ENCODE measurements around the gene RHNO1. TPM values are rescaled to one million over a fixed set of nuclear protein-coding genes. Genes with fewer than 3 reads are reported as not detected.

RHNO1 gene
- total and polyA plus RNA-seq, 2 of the 4 experiments (the other 2 are of a cell fraction) = 26.1 to 30.6 TPM

DNA sequence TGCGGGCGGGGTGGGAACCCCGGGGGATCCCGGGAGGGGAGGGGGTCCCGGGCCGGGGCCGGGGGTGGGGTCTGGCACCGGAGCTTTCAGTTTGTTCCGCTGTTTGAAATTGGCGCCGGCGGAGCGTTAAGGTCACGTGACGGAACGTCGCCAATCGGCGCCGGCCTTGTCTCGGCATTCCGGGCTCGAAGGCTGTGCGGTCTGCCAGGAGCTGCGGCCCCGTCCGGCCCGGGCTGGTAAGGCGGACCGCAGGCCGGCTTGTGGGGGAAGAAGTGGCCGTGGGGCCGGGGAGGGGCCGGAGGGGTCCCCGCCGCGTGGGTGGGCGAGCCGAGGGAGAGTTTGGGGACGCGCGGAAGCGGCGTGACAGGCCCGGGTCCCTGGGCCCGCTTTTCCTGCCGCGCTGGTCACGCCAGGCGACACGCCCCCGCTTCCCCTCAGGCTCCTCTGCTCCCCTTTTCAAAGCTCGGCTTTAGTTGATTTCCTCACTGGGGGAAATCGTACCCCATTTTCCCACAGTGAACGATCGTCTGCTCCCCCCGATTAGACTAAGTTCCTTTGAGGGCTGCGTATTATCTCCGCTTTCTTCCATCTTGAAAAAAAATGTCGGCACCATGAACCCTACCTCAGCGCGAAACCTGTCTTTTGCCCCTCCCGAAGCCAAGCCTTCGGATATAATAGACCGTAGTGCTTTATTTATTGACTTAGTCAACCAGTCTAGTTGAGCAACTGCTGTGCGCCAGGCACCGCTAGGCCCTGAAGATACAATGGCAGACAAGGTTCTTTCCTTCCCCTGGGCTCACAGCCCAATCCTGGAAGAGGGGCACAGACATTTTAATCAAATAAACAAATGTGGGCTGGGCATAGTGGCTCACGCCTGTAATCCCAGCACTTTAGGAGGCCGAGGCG lies at the start of gene RHNO1, which contains the start of gene FOXM1 (continued):
- TF ChIP-seq, protein P1, sequence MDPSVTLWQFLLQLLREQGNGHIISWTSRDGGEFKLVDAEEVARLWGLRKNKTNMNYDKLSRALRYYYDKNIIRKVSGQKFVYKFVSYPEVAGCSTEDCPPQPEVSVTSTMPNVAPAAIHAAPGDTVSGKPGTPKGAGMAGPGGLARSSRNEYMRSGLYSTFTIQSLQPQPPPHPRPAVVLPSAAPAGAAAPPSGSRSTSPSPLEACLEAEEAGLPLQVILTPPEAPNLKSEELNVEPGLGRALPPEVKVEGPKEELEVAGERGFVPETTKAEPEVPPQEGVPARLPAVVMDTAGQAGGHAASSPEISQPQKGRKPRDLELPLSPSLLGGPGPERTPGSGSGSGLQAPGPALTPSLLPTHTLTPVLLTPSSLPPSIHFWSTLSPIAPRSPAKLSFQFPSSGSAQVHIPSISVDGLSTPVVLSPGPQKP (IDR thresholded peaks at IDR 0.05; ENCODE audit: borderline replicate concordance, low read depth, low read length) = no peak
- TF ChIP-seq, protein P2, sequence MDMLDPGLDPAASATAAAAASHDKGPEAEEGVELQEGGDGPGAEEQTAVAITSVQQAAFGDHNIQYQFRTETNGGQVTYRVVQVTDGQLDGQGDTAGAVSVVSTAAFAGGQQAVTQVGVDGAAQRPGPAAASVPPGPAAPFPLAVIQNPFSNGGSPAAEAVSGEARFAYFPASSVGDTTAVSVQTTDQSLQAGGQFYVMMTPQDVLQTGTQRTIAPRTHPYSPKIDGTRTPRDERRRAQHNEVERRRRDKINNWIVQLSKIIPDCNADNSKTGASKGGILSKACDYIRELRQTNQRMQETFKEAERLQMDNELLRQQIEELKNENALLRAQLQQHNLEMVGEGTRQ (IDR thresholded peaks at IDR 0.05; ENCODE audit: low read depth, low read length) = peak; percentile 97
- TF ChIP-seq CHD1 (IDR thresholded peaks at IDR 0.05; ENCODE audit: low read depth, low read length) (no peak), POLR2A (IDR thresholded peaks at IDR 0.05; ENCODE audit: low read depth, low read length) (peak; percentile 85)

All from IMR-90 (cell line).